Thyroid gland (tissue), 4 donors: ENCODE results near the gene LTC4S. TPM values are rescaled to one million over a fixed set of nuclear protein-coding genes. Genes with fewer than 3 reads are reported as not detected.

ENCODE experiments used
- DNase-seq, 2 donors: peaks; one replicate each; pipeline ENCODE4 v3.0.0-alpha.2; 2019
- H3K27ac ChIP-seq, 3 donors: fragments of 200-600 bp; sonication (generic); 1 replicate in 2 of 3; 2 replicates in 1 of 3; pipeline ENCODE4 v1.5.1; 2016 to 2019; ENCODE audit warnings: mild to moderate bottlenecking in 1 of 3, moderate library complexity in 1 of 3
- H3K27me3 ChIP-seq: fragments of 200-600 bp; sonication (generic); one replicate; pipeline ENCODE4 v1.5.1; 2019
- H3K36me3 ChIP-seq, 2 donors: fragments of 200-600 bp; sonication (generic); one replicate each; pipeline ENCODE4 v1.5.1; 2016 to 2019
- H3K4me1 ChIP-seq, 2 donors: fragments of 200-600 bp; sonication (generic); one replicate each; pipeline ENCODE4 v1.5.1; 2017 to 2019
- H3K4me3 ChIP-seq, 3 donors: fragments of 200-600 bp; sonication (generic); replicated peaks in 1 of 3; 1 replicate in 2 of 3; 2 replicates in 1 of 3; pipeline ENCODE4 v1.5.1; 2016; ENCODE audit warnings: mild to moderate bottlenecking in 1 of 3
- H3K9me3 ChIP-seq: fragments of 200-600 bp; sonication (generic); one replicate; pipeline ENCODE4 v1.5.1; 2017
- POLR2A ChIP-seq, 2 donors: fragments of 450-650 bp; IDR thresholded peaks; one replicate each; pipeline ENCODE4 v1.6.1; 2017; ENCODE audit warnings: antibody characterized with exemption in 2 of 2, mild to moderate bottlenecking in 2 of 2, moderate library complexity in 1 of 2
- WGBS, 2 donors: methylation state at CpG; one replicate each; pipeline ENCODE4 v1.1.5; 2017; 5-methylcytosine and 5-hydroxymethylcytosine counted together
- intact Hi-C: fragments of 100-400 bp; cut with DNase I; formaldehyde crosslinking; loops from one replicate; pipeline ENCODE4 v1.15.1; 2023
- total RNA-seq, 4 donors: library from RNA; depleted of rRNA; stranded (reverse); fragments of >200 nt; gene quantifications; one replicate each; pipeline ENCODE4 v1.2.3, GENCODE V29; 2016
- TF ChIP-seq, protein P1 (sequence below), 6 experiments: fragments of 200-600 bp in 3 of 6; fragments of 450-650 bp in 3 of 6; sonication (generic) in 3 of 6; IDR thresholded peaks; one replicate each; pipeline ENCODE4 v1.5.1; 2016 to 2019; ENCODE audit warnings: antibody characterized with exemption in 6 of 6, mild to moderate bottlenecking in 2 of 6, inconsistent platforms in 1 of 6, moderate library complexity in 1 of 6

Gene LTC4S
- total RNA-seq, 4 donors from 2014 or later, result 6.4 to 28.2 (median 15.9) TPM

- peak; percentile 42 to 43 for DNase-seq
- peak overlapping the region; percentile 55 to 89 (median 89) for H3K27ac ChIP-seq
- H3K4me3 ChIP-seq, result peak overlapping the region; percentile 53 to 73 (median 71)
- H3K9me3 ChIP-seq, result no peaks in the 10 kb centered on the region
- WGBS, 2 donors, result 4 to 15% methylated on average over 8 to 25 of the region's 65 CpGs
- H3K4me1 ChIP-seq, result peaks cover 13 to 42% of the 10 kb centered on the region in 2 donors
- no peaks in the 10 kb centered on the region for H3K27me3 ChIP-seq
- intact Hi-C loops, result loop anchor here (5.0 kb wide), 1 partner anchor 183 kb away; the partner anchor contains the start of gene HNRNPH1
- peaks cover 0 to 7% of the 10 kb centered on the region in 2 donors for H3K36me3 ChIP-seq
- peak in 1 of 2 donors; percentile 32 for TF ChIP-seq POLR2A (IDR thresholded peaks at IDR 0.05)
- TF ChIP-seq, protein P1, sequence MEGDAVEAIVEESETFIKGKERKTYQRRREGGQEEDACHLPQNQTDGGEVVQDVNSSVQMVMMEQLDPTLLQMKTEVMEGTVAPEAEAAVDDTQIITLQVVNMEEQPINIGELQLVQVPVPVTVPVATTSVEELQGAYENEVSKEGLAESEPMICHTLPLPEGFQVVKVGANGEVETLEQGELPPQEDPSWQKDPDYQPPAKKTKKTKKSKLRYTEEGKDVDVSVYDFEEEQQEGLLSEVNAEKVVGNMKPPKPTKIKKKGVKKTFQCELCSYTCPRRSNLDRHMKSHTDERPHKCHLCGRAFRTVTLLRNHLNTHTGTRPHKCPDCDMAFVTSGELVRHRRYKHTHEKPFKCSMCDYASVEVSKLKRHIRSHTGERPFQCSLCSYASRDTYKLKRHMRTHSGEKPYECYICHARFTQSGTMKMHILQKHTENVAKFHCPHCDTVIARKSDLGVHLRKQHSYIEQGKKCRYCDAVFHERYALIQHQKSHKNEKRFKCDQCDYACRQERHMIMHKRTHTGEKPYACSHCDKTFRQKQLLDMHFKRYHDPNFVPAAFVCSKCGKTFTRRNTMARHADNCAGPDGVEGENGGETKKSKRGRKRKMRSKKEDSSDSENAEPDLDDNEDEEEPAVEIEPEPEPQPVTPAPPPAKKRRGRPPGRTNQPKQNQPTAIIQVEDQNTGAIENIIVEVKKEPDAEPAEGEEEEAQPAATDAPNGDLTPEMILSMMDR (IDR thresholded peaks at IDR 0.05), result peak in 1 of 6 experiments; percentile 1
Measured at GRCh38 chr5:179805529-179806249, 11.9 kb downstream of the LTC4S start.

DNA sequence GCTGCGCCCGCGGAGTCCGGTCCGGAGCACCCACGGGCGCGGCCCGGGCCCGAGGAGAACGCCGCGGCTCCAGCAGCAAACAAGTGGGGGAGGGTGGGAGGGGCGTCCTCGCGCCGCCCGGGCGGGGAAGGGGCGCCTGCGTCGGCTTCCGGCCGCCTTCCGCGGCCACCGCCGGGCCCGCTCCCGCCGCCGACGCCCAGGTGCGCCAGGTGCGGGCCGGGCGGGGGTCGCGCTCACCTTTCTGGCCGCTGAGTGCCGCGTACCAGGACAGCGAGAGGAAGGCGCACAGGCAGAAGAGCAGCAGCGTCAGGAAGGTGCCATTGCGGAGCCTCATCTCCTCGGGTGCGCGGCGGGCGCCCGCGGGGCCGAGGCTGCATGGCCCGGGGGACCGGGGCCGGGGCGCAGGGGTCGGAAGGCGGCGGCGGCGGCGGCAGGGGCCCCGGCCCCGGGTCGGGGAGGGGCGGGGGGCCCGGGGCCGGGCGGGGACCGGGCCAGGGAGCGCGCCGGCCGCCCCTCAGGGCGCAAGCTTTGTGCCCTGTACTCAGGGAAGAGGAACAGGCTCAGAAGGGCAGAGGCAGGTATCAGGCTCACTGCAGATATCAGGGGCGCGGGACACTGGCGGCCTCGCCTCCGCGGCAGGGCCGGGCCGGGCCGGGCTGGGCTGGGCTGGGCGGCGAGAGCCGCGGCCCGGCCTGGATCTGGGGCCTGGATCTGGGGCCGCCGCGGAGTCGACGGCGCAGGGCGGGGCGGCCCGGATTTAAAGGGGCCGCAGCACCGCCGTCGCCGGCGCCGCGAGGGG is 12.7 kb downstream of the LTC4S start, which contains the start of gene MGAT4B:
MGAT4B (minus strand) TSS at position 617 of the 799 bp plus-strand sequence; CDS start at position 334, 283 bp downstream.
- no CpG with 5 or more reads among the region's 108 CpGs for WGBS, 2 donors
- peak; percentile 76 to 81 for DNase-seq
- intact Hi-C loops, result loop anchor here (5.0 kb wide), 1 partner anchor 184 kb away; the partner anchor contains the start of gene HNRNPH1
- no peaks in the 10 kb centered on the region for H3K27me3 ChIP-seq
- H3K4me1 ChIP-seq, result peaks cover 13 to 40% of the 10 kb centered on the region in 2 donors
- peak within 1 kb of the TSS; percentile 71 to 83 (median 73) for H3K4me3 ChIP-seq
- no peaks in the 10 kb centered on the region for H3K9me3 ChIP-seq
- no peaks in the 10 kb centered on the region for H3K36me3 ChIP-seq
- TF ChIP-seq, protein P1 (IDR thresholded peaks at IDR 0.05), result peak in 1 of 6 experiments; percentile 25
- peak; percentile 30 to 77 for TF ChIP-seq POLR2A (IDR thresholded peaks at IDR 0.05)
- H3K27ac ChIP-seq, result peak within 1 kb of the TSS; percentile 55 to 89 (median 89)

- intact Hi-C loops, result no loop called here
- Histone ChIP-seq H3K27ac (no peak overlapping the region), H3K27me3 (no peaks in the 10 kb centered on the region), H3K36me3 (no peaks in the 10 kb centered on the region), H3K9me3 (no peaks in the 10 kb centered on the region), H3K4me1 (peaks cover 6 to 17% of the 10 kb centered on the region in 2 donors), H3K4me3 (no peak overlapping the region)
- TF ChIP-seq, protein P1 (IDR thresholded peaks at IDR 0.05), result no peak
- no peak for TF ChIP-seq POLR2A (IDR thresholded peaks at IDR 0.05)
- WGBS, 2 donors, result 94 to 96% methylated on average over 6 to 25 of the region's 27 CpGs
- DNase-seq, result no peak
Measured at GRCh38 chr5:179812135-179812825, 18.5 kb downstream of the LTC4S start.

- Histone ChIP-seq H3K27ac (no peak overlapping the region), H3K27me3 (no peaks in the 10 kb centered on the region), H3K9me3 (no peaks in the 10 kb centered on the region), H3K4me3 (no peak overlapping the region), H3K4me1 (peaks cover 10 to 18% of the 10 kb centered on the region in 2 donors), H3K36me3 (no peaks in the 10 kb centered on the region)
- WGBS, 2 donors, result 91 to 93% methylated on average over 5 of the region's 5 CpGs
- DNase-seq, result no peak
- TF ChIP-seq, protein P1 (IDR thresholded peaks at IDR 0.05), result no peak
- TF ChIP-seq POLR2A (IDR thresholded peaks at IDR 0.05), result no peak
- intact Hi-C loops, result no loop called here
Measured at GRCh38 chr5:179812997-179813607, 19.3 kb downstream of the LTC4S start.
